Peyer's patch (tissue), 4 donors: ENCODE results near the gene SLC2A9. TPM values are rescaled to one million over a fixed set of nuclear protein-coding genes. Genes with fewer than 3 reads are reported as not detected.

ENCODE experiments used
- DNase-seq, 3 donors: peaks; one replicate each; pipeline ENCODE4 v3.0.0-alpha.2; 2017 to 2019
- H3K27ac ChIP-seq, 4 donors: fragments of 200-600 bp; sonication (generic); one replicate each; pipeline ENCODE4 v1.5.1; 2016 to 2019
- H3K27me3 ChIP-seq, 2 donors: fragments of 200-600 bp; sonication (generic); one replicate each; pipeline ENCODE4 v1.5.1; 2019
- H3K36me3 ChIP-seq, 3 donors: fragments of 200-600 bp; sonication (generic); one replicate each; pipeline ENCODE4 v1.5.1; 2016 to 2019
- H3K4me1 ChIP-seq, 4 donors: fragments of 200-600 bp; sonication (generic); one replicate each; pipeline ENCODE4 v1.5.1; 2016 to 2019
- H3K4me3 ChIP-seq, 4 donors: fragments of 200-600 bp; sonication (generic); 1 replicate in 3 of 4; 2 replicates in 1 of 4; pipeline ENCODE4 v1.5.1; 2016 to 2019; ENCODE audit warnings: mild to moderate bottlenecking in 1 of 4
- H3K9me3 ChIP-seq, 4 donors: fragments of 200-600 bp; sonication (generic); one replicate each; pipeline ENCODE4 v1.5.1; 2016 to 2019; ENCODE audit warnings: mild to moderate bottlenecking in 1 of 4
- CTCF ChIP-seq, 6 experiments: fragments of 450-650 bp in 4 of 6; fragments of 200-600 bp in 2 of 6; sonication (generic) in 1 of 6; IDR thresholded peaks; one replicate each; pipeline ENCODE4 v1.5.1; 2017 to 2019; ENCODE audit warnings: antibody characterized with exemption in 6 of 6, mild to moderate bottlenecking in 3 of 6, moderate library complexity in 1 of 6
- POLR2A ChIP-seq, 2 donors: fragments of 450-650 bp; IDR thresholded peaks; one replicate each; pipeline ENCODE4 v1.5.1; 2017; ENCODE audit warnings: antibody characterized with exemption in 2 of 2, mild to moderate bottlenecking in 2 of 2, moderate library complexity in 2 of 2
- total RNA-seq, 4 donors: library from RNA; depleted of rRNA; stranded (reverse); fragments of >200 nt; gene quantifications; one replicate each; pipeline ENCODE4 v1.1.0, GENCODE V29; 2016

Gene SLC2A9
- total RNA-seq, 4 donors from 2014 or later: 8.3 to 24.1 (median 22.0) TPM

- Histone ChIP-seq H3K27ac (no peak overlapping the region), H3K4me1 (no peaks in the 10 kb centered on the region), H3K4me3 (no peak overlapping the region), H3K27me3 (no peaks in the 10 kb centered on the region), H3K36me3 (no peaks in the 10 kb centered on the region), H3K9me3 (no peaks in the 10 kb centered on the region)
- no peak for DNase-seq
- TF ChIP-seq POLR2A (IDR thresholded peaks at IDR 0.05) (no peak), CTCF (IDR thresholded peaks at IDR 0.05) (no peak)
Observed at GRCh38 chr4:9949573-9949972, 71.7 kb downstream of the SLC2A9 start.

GRCh38 chr4:9947168-9948062, 73.9 kb downstream of the SLC2A9 start:
- no peak for DNase-seq
- Histone ChIP-seq H3K9me3 (no peaks in the 10 kb centered on the region), H3K27me3 (no peaks in the 10 kb centered on the region), H3K36me3 (no peaks in the 10 kb centered on the region), H3K4me3 (no peak overlapping the region), H3K27ac (no peak overlapping the region), H3K4me1 (no peaks in the 10 kb centered on the region)
- TF ChIP-seq POLR2A (IDR thresholded peaks at IDR 0.05) (no peak), CTCF (IDR thresholded peaks at IDR 0.05) (no peak)

- Histone ChIP-seq H3K36me3 (no peaks in the 10 kb centered on the region), H3K27me3 (no peaks in the 10 kb centered on the region), H3K4me1 (no peaks in the 10 kb centered on the region), H3K9me3 (no peaks in the 10 kb centered on the region), H3K4me3 (no peak overlapping the region), H3K27ac (no peak overlapping the region)
- TF ChIP-seq CTCF (IDR thresholded peaks at IDR 0.05) (no peak), POLR2A (IDR thresholded peaks at IDR 0.05) (no peak)
- DNase-seq: no peak
Observed at GRCh38 chr4:9946170-9946569, 75.1 kb downstream of the SLC2A9 start.

- H3K4me3 ChIP-seq: no peak overlapping the region
- TF ChIP-seq CTCF (IDR thresholded peaks at IDR 0.05): no peak
- TF ChIP-seq POLR2A (IDR thresholded peaks at IDR 0.05): no peak
- no peak overlapping the region for H3K27ac ChIP-seq
- H3K9me3 ChIP-seq: no peaks in the 10 kb centered on the region
- H3K4me1 ChIP-seq: no peaks in the 10 kb centered on the region
- no peaks in the 10 kb centered on the region for H3K27me3 ChIP-seq
- no peaks in the 10 kb centered on the region for H3K36me3 ChIP-seq
- DNase-seq: peak in 1 of 3 donors; percentile 33
Observed at GRCh38 chr4:9944431-9945425, 76.6 kb downstream of the SLC2A9 start.

- DNase-seq: peak in 1 of 3 donors; percentile 26
- H3K36me3 ChIP-seq: no peaks in the 10 kb centered on the region
- H3K4me1 ChIP-seq: no peaks in the 10 kb centered on the region
- no peaks in the 10 kb centered on the region for H3K27me3 ChIP-seq
- TF ChIP-seq CTCF (IDR thresholded peaks at IDR 0.05): no peak
- no peak for TF ChIP-seq POLR2A (IDR thresholded peaks at IDR 0.05)
- H3K9me3 ChIP-seq: no peaks in the 10 kb centered on the region
- H3K4me3 ChIP-seq: no peak overlapping the region
- H3K27ac ChIP-seq: no peak overlapping the region
Observed at GRCh38 chr4:9943761-9944160, 77.5 kb downstream of the SLC2A9 start.
